Mesothelial cell of epicardium (in vitro differentiated cells): ENCODE data around the gene SLC6A6. TPM values are rescaled to one million over a fixed set of nuclear protein-coding genes. Genes with fewer than 3 reads are reported as not detected.

ENCODE experiments used
- DNase-seq, 2 experiments: peaks; one replicate each; pipeline ENCODE4 v3.0.0; 2021; ENCODE audit warnings: low spot score in 2 of 2; ENCODE audit not compliant: unreplicated experiment in 2 of 2
- H3K27ac Mint-ChIP-seq: 2 replicates; pipeline ENCODE4 v1.8.0; 2021; ENCODE audit warnings: mixed read lengths
- H3K27me3 Mint-ChIP-seq: 2 replicates; pipeline ENCODE4 v1.8.0; 2021; ENCODE audit warnings: low read depth, mixed read lengths
- H3K36me3 Mint-ChIP-seq: 2 replicates; pipeline ENCODE4 v1.8.0; 2021; ENCODE audit warnings: mixed read lengths
- H3K4me1 Mint-ChIP-seq: 2 replicates; pipeline ENCODE4 v1.8.0; 2021; ENCODE audit warnings: mixed read lengths
- H3K4me3 Mint-ChIP-seq: 2 replicates; pipeline ENCODE4 v1.8.0; 2021; ENCODE audit warnings: mild to moderate bottlenecking, moderate library complexity, mixed read lengths
- H3K9me3 Mint-ChIP-seq: 2 replicates; pipeline ENCODE4 v1.8.0; 2021; ENCODE audit warnings: mixed read lengths
- total RNA-seq: library from RNA; stranded (reverse); gene quantifications from 3 replicates; pipeline ENCODE4 v1.2.1, GENCODE V29; 2021
- TF ChIP-seq, protein P1 (sequence below): fragments of 200-600 bp; sonication (generic); IDR thresholded peaks from one replicate; pipeline ENCODE4 v1.5.0; 2021; ENCODE audit warnings: antibody characterized with exemption; ENCODE audit not compliant: unreplicated experiment

Gene SLC6A6
- total RNA-seq, 1 donor from 2014 or later: 21.2 TPM

DNA sequence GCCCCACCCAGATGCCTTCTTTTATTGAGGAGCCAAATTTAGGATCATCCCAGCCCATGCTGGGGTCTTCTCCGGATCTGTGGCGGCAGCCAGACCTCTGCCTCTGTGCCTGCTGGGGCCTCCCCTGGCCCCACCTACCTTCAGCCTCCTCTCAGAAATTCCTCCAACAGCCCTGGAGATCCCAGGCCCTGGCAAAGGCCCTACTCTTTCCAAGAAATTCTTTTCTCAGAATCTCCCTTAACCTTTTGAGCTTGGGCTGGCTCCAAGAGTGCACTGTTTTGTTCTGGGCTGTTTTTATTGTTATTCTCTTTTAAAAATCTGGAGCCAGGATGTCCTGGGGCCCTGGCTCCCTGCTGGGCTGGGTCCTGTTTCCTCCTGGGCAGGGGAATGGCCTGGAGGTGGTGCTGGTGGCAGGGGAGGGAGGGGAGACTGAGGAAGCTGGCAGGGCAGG lies 79.9 kb downstream of the SLC6A6 start:
- H3K36me3 Mint-ChIP-seq: peaks cover 26% of the 10 kb centered on the region
- no peaks in the 10 kb centered on the region for H3K4me1 Mint-ChIP-seq
- no peak for DNase-seq
- TF ChIP-seq, protein P1, sequence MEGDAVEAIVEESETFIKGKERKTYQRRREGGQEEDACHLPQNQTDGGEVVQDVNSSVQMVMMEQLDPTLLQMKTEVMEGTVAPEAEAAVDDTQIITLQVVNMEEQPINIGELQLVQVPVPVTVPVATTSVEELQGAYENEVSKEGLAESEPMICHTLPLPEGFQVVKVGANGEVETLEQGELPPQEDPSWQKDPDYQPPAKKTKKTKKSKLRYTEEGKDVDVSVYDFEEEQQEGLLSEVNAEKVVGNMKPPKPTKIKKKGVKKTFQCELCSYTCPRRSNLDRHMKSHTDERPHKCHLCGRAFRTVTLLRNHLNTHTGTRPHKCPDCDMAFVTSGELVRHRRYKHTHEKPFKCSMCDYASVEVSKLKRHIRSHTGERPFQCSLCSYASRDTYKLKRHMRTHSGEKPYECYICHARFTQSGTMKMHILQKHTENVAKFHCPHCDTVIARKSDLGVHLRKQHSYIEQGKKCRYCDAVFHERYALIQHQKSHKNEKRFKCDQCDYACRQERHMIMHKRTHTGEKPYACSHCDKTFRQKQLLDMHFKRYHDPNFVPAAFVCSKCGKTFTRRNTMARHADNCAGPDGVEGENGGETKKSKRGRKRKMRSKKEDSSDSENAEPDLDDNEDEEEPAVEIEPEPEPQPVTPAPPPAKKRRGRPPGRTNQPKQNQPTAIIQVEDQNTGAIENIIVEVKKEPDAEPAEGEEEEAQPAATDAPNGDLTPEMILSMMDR: no peak
- H3K27ac Mint-ChIP-seq: no peak overlapping the region
- H3K9me3 Mint-ChIP-seq: peaks cover 5% of the 10 kb centered on the region
- no peaks in the 10 kb centered on the region for H3K27me3 Mint-ChIP-seq
- H3K4me3 Mint-ChIP-seq: no peak overlapping the region

DNA sequence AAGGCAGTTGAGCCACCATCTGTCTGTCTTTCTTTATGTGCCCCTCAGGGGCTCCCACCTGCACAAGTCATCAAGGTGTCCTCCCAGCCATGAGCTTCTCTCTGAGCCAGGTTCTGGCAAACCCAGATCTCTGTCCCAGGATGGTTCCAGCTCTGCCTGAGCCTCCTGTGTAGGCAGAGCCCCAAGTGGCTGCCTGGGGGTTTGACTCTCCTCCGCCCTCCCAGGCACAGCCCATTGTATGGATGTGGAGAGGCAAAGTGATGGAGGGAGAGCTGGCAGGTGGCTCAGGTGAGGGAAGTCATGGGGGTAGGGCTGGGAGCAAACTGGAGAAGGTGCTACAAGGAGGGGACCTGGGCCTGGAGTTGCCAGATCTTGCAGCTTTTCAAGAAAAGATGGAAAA lies 80.9 kb downstream of the SLC6A6 start:
- no peak for DNase-seq
- H3K36me3 Mint-ChIP-seq: peaks cover 19% of the 10 kb centered on the region
- no peak overlapping the region for H3K4me3 Mint-ChIP-seq
- H3K27ac Mint-ChIP-seq: no peak overlapping the region
- TF ChIP-seq, protein P1: no peak
- H3K27me3 Mint-ChIP-seq: no peaks in the 10 kb centered on the region
- no peaks in the 10 kb centered on the region for H3K4me1 Mint-ChIP-seq
- H3K9me3 Mint-ChIP-seq: peaks cover 3% of the 10 kb centered on the region

DNA sequence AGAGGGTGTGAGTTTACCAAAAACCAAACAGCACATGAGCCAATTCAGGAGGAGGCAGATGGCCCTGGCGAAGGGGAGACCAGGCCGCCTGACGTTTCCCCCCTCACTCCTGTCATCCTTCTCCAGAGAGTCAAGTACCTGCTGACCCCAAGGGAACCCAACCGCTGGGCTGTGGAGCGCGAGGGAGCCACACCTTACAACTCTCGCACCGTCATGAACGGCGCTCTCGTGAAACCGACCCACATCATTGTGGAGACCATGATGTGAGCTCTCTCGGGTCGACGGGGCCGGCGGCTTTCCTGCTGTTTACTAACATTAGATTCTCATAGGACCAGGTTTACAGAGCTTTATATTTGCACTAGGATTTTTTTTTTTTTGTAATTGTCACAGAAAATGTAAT lies 82.3 kb downstream of the SLC6A6 start:
- Mint-ChIP-seq H3K36me3 (peaks cover 10% of the 10 kb centered on the region), H3K27ac (no peak overlapping the region), H3K9me3 (no peaks in the 10 kb centered on the region), H3K4me3 (no peak overlapping the region), H3K4me1 (no peaks in the 10 kb centered on the region), H3K27me3 (no peaks in the 10 kb centered on the region)
- DNase-seq: no peak
- TF ChIP-seq, protein P1: no peak

DNA sequence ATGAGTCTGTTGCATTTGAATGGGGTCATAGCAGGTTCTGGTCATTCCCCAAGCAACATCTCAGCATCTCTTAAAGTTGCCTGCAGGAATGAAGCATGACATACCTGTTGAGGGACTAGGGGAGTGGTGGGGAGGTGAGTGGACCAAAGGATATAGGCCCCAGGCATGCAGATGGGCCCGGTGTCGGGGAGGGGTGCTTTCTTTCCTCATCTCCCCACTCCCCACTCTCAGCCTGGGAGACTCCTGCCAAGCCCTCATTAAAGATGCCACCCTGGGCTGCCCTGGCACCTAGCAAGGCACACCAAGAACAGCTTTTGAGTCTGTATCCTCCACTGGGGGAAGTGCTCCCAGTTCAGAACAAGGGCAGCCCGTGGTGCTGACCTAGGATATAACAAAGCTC lies 83.6 kb downstream of the SLC6A6 start:
- Mint-ChIP-seq H3K27ac (no peak overlapping the region), H3K27me3 (no peaks in the 10 kb centered on the region), H3K9me3 (no peaks in the 10 kb centered on the region), H3K36me3 (peaks cover 10% of the 10 kb centered on the region), H3K4me3 (no peak overlapping the region), H3K4me1 (no peaks in the 10 kb centered on the region)
- no peak for DNase-seq
- TF ChIP-seq, protein P1: no peak

DNA sequence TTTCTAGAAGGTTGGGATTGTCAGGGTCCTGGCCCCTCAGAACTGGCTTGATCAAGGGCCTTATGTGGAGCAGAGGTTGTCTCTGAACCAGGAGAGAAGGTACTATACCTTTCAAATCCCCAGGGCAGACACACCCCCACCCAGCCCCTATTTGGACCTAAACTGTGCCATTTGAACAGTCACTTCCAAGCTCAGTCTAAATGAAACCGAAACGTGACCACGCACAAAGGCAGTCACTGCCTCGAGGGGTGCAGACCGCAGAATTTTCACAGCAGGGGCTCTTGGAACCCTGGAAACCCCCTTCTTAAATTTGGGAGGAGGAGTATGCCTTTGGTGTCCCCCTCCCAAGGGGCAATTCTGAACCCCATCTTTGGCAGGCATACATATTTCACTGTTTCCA lies 84.1 kb downstream of the SLC6A6 start:
- H3K9me3 Mint-ChIP-seq: no peaks in the 10 kb centered on the region
- no peak overlapping the region for H3K27ac Mint-ChIP-seq
- no peak for DNase-seq
- no peaks in the 10 kb centered on the region for H3K4me1 Mint-ChIP-seq
- H3K4me3 Mint-ChIP-seq: no peak overlapping the region
- peaks cover 10% of the 10 kb centered on the region for H3K36me3 Mint-ChIP-seq
- no peaks in the 10 kb centered on the region for H3K27me3 Mint-ChIP-seq
- TF ChIP-seq, protein P1: no peak

DNA sequence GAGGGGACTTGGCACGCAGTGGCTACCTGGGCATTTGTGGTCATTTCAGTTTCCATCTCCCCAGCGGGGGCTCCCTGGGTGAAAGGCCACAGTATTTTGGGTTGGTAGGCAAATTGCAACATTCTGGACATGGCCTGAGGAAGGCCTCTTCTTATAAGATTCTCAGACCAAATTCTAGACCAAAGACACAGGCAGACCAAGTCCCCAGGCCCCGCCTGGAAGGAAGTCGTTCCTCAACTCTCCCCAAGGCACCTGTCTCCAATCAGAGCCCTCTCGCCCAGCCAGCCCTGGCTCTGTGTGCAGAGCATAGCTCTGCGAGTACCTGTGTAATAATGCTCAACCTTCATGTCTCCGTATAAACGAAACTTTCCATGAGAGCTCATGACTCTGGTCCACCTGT lies 84.7 kb downstream of the SLC6A6 start:
- Mint-ChIP-seq H3K9me3 (no peaks in the 10 kb centered on the region), H3K27me3 (no peaks in the 10 kb centered on the region), H3K4me3 (no peak overlapping the region), H3K27ac (no peak overlapping the region), H3K4me1 (no peaks in the 10 kb centered on the region), H3K36me3 (peaks cover 6% of the 10 kb centered on the region)
- no peak for DNase-seq
- TF ChIP-seq, protein P1: no peak
